Measurements from ENCODE around the gene PDC.

Gene PDC

DNA sequence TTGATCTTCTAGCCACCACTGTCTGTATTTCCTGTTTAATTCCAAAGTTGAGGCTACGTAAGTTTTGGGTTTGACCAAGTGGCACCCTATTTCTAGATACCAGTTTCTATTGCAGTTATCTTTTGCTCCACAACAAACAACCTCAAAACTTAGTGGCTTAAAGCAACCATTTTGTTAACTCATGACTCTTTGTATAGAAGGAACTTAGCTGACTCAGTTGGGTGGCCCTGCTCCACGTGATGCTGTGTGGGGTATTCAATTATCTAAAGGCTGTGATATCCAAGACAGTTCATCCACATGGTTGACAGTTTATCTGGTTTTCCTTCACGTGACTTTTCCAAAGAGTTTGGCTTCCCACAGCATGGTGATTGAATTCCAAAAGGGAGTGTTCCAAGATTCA, 34.8 kb downstream of the PDC start:
- H3K9me3 Mint-ChIP-seq, result no peaks in the 10 kb centered on the region
- H3K36me3 Mint-ChIP-seq (ENCODE audit: low read depth), result peaks cover 11% of the 10 kb centered on the region
- TF ChIP-seq, protein P1, sequence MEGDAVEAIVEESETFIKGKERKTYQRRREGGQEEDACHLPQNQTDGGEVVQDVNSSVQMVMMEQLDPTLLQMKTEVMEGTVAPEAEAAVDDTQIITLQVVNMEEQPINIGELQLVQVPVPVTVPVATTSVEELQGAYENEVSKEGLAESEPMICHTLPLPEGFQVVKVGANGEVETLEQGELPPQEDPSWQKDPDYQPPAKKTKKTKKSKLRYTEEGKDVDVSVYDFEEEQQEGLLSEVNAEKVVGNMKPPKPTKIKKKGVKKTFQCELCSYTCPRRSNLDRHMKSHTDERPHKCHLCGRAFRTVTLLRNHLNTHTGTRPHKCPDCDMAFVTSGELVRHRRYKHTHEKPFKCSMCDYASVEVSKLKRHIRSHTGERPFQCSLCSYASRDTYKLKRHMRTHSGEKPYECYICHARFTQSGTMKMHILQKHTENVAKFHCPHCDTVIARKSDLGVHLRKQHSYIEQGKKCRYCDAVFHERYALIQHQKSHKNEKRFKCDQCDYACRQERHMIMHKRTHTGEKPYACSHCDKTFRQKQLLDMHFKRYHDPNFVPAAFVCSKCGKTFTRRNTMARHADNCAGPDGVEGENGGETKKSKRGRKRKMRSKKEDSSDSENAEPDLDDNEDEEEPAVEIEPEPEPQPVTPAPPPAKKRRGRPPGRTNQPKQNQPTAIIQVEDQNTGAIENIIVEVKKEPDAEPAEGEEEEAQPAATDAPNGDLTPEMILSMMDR (IDR thresholded peaks at IDR 0.05; ENCODE audit: unreplicated experiment in 3 of 3), result no peak
- no peaks in the 10 kb centered on the region for H3K4me1 Mint-ChIP-seq
- H3K27me3 Mint-ChIP-seq (ENCODE audit: low read depth), result no peaks in the 10 kb centered on the region
- no peak overlapping the region for H3K4me3 Mint-ChIP-seq
- H3K27ac Mint-ChIP-seq, result no peak overlapping the region

DNA sequence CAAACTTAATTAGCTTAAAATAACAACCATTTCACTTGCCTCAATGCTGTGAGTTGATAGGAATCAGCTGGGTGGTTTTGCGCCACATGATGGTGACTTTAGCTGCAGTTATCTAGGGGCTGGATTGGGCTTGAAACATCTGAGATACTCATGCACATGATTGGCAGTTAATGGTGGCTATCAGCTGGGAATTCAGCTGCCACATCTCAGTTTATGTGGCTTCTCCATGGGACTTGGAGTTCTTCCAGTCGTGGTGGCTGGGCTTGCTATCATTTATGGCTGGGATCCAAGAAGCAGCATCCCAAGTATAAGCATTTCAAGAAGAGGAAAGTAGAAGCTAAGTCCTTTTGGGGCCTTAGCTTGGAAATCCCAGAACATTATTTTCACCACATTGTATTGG, 36.4 kb downstream of the PDC start:
- TF ChIP-seq, protein P1 (IDR thresholded peaks at IDR 0.05; ENCODE audit: unreplicated experiment in 3 of 3), result no peak
- peak overlapping the region in 1 of 3 experiments; percentile 48 for H3K27ac Mint-ChIP-seq
- H3K27me3 Mint-ChIP-seq (ENCODE audit: low read depth), result no peaks in the 10 kb centered on the region
- H3K9me3 Mint-ChIP-seq, result no peaks in the 10 kb centered on the region
- no peaks in the 10 kb centered on the region for H3K4me1 Mint-ChIP-seq
- no peak overlapping the region for H3K4me3 Mint-ChIP-seq
- peaks cover 21% of the 10 kb centered on the region for H3K36me3 Mint-ChIP-seq (ENCODE audit: low read depth)

DNA sequence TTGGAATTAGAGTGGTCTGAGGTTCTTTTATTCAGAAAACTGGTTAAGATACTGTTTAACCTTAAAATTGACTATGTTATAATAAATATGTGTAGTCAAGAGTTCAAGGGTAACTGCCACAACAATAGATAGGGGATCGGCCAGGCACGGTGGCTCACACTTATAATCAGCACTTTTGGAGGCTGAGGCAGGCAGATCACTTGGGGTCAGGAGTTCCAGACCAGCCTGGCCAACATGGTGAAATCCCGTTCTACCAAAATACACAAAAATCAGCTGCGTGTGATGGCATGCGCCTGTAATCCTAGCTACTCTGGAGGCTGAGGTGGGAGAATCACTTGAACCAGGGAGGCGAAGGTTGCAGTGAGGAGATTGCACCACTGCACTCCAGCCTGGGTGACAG, 39.5 kb downstream of the PDC start:
- Mint-ChIP-seq H3K27ac (no peak overlapping the region), H3K4me3 (no peak overlapping the region), H3K9me3 (no peaks in the 10 kb centered on the region), H3K36me3 (ENCODE audit: low read depth) (peaks cover 26% of the 10 kb centered on the region), H3K4me1 (no peaks in the 10 kb centered on the region), H3K27me3 (ENCODE audit: low read depth) (no peaks in the 10 kb centered on the region)
- TF ChIP-seq, protein P1 (IDR thresholded peaks at IDR 0.05; ENCODE audit: unreplicated experiment in 3 of 3), result no peak

DNA sequence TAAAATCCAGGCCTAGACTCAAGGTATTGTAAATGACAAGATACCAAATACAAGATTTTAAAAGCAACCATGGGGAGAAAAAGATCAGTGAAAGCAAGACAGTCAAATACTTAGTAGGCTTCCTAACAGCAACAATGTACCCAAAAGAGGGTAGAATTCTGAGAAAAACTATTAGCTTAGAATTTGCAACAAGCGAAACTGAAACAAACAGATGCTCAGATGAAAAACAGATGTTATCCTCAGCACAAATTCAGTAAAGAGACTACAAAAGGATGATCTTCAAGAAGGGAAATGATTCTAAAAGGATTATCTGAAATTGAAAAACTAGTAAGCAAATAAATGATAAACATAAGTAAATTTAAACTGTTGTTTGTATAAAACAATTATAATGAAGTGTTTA, 40.0 kb downstream of the PDC start:
- TF ChIP-seq, protein P1 (IDR thresholded peaks at IDR 0.05; ENCODE audit: unreplicated experiment in 3 of 3), result no peak
- no peak overlapping the region for H3K27ac Mint-ChIP-seq
- H3K4me1 Mint-ChIP-seq, result no peaks in the 10 kb centered on the region
- H3K36me3 Mint-ChIP-seq (ENCODE audit: low read depth), result peaks cover 24% of the 10 kb centered on the region
- H3K9me3 Mint-ChIP-seq, result no peaks in the 10 kb centered on the region
- no peaks in the 10 kb centered on the region for H3K27me3 Mint-ChIP-seq (ENCODE audit: low read depth)
- H3K4me3 Mint-ChIP-seq, result no peak overlapping the region

DNA sequence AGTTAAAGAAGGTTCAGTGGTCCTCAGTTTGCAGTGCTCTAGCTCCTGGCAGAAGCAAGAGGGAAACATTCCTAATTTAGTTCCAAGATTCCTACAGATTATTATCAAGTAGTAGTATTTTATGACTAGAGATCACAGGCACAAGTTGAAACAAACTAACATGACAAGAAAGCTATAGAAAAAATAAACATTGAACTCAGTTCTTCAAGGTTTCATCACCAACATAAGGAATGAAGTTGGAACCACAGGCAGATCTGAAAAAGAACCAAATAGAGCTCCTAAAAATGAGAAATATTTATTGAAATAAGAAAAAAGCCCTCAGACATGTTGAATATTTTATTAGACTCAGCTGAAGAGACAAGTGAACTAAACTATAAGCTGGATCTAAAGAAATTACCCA, 40.6 kb downstream of the PDC start:
- H3K36me3 Mint-ChIP-seq (ENCODE audit: low read depth), result peaks cover 27% of the 10 kb centered on the region
- no peak overlapping the region for H3K27ac Mint-ChIP-seq
- H3K4me1 Mint-ChIP-seq, result no peaks in the 10 kb centered on the region
- H3K27me3 Mint-ChIP-seq (ENCODE audit: low read depth), result no peaks in the 10 kb centered on the region
- no peaks in the 10 kb centered on the region for H3K9me3 Mint-ChIP-seq
- no peak overlapping the region for H3K4me3 Mint-ChIP-seq
- TF ChIP-seq, protein P1 (IDR thresholded peaks at IDR 0.05; ENCODE audit: unreplicated experiment in 3 of 3), result no peak

DNA sequence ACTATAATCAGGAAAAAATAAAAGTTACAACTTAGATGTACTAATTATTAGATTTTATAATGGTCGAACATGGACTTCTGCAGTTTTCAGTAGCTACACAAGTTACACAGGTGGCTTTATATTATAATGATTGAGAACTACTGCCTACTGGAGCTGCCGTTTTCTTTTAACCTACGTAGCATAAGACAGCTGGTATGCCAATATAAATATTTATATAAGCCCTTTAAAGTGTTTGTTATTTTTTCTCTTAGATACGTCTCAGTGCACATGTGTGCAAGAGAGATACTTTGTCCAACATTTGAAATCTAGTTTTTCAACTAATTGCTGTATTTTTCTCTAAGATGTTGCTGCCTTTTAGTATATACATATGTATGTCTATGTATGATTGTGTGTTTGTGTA, 42.4 kb downstream of the PDC start:
- Mint-ChIP-seq H3K27ac (peak overlapping the region in 1 of 3 experiments; percentile 24), H3K9me3 (no peaks in the 10 kb centered on the region)
- TF ChIP-seq, protein P1 (IDR thresholded peaks at IDR 0.05; ENCODE audit: unreplicated experiment in 3 of 3), result no peak

More for the DNA sequence above, 42.4 kb downstream of the PDC start:
- H3K36me3 Mint-ChIP-seq (ENCODE audit: low read depth), result peaks cover 32% of the 10 kb centered on the region
- H3K4me3 Mint-ChIP-seq, result no peak overlapping the region
- no peaks in the 10 kb centered on the region for H3K27me3 Mint-ChIP-seq (ENCODE audit: low read depth)
- H3K4me1 Mint-ChIP-seq, result no peaks in the 10 kb centered on the region

Data from nephron (organoid).